GM21526 (cell line): ENCODE data around the gene GGTA1.
"Not testable (repeated sequence)": the region's sequence is repeated elsewhere in the genome, so short reads cannot be mapped to it uniquely, and the experiment has no call there.

ENCODE experiments used
- ATAC-seq: cut with Tn5 transposase; IDR thresholded peaks from one replicate; pipeline ENCODE4 v1.9.1; 2021; ENCODE audit warnings: moderate library complexity; ENCODE audit not compliant: unreplicated experiment, low FRiP score

The GGTA1 gene

GRCh38 chr9:121463026-121463807, 36.4 kb downstream of the GGTA1 start:
- no peak for ATAC-seq

DNA sequence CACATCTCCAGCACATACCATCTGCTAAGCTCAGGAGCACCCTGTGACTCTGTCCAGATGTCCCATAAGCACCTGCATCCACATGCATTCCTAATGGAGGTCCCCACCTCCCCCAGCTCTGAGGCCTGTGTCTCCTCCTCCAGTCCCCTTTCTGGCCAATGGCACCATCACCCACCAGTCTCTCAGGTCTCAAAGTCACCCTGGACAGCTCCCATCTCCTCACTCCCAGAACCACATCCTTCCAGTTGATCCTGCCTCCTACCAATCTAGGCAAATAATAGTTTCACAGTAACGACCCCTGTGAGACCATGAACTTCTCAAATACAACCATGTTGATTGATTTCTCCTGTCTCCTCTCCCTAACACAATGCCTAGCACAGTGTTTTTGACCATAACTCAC, 40.1 kb downstream of the GGTA1 start:
- ATAC-seq: no peak

- not testable (repeated sequence) for ATAC-seq
These were observed 41.2 kb downstream of the GGTA1 start for GRCh38 chr9:121458449-121458848.

GRCh38 chr9:121455527-121456239, 44.0 kb downstream of the GGTA1 start:
- no peak for ATAC-seq

DNA sequence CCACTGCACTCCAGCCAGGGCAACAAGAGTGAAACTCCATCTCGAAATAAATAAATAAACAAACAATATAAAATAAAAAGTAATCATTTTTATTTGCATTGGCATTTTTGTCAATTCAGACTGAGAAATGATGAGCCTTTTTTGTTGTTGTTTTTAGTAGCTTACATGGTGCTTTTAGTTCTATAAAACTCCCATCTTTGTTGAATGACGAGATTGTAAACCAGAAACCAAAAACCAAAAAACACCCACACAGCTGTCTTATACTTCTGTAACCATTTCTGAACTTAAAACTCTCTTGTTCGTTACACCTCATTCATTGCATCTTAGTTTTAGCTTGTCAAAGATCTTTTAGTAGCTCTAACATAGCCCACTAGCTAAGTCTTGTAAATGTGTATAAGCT, 44.7 kb downstream of the GGTA1 start:
- no peak for ATAC-seq

DNA sequence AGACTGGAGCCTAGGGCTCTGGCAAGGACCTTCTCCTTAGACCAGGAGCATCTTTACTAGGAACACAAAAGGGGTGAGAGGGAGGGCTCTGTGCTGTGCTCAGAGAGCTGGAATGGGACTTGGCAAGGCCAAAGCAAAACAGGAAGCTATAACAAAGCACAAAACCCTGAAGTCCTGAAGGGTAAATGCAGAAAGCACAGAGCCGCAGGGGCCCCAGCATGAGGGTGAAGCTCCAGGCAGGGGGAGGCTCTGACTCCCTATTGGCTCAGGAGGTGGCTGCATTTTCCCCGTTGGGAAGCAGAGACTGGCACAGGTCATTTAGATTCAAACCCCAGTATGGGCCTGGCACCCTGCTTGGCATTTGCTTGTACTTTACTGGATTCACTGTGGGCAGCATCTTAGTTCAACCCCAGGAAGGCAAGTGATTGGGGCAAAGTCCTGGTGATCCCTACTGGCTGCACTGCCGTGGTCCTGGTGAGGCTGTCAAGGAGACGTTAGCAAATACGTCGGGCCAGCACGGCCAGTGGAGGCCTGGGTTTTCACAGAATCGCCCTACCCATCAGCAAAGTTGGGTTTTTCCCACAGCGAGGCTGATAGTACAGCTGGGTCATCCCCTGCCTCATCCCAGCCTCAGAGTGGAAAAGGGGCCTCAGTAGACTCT, 46.3 kb downstream of the GGTA1 start:
- no peak for ATAC-seq

DNA sequence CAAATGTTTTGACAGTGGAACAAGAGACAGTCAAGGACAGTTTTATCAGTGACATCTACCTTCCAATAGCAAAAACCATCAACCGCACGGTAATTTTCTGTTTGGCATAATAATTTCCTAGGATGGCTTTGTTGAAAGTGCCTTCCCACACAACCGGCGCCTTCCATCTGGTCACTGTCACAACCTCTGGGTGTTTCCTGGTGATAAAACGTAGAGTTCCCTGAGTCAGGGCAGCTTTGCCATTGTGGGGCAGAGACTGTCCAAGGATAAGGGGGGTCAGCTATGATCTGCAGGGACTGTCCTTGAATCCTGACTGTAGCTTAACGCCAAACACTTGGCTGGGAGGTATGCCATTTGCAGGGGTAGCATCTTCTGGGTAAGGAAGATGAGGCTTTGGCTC, 47.6 kb downstream of the GGTA1 start:
- no peak for ATAC-seq

- no peak for ATAC-seq
These were observed 48.1 kb downstream of the GGTA1 start for GRCh38 chr9:121451586-121451985.

- ATAC-seq: no peak
These were observed 49.4 kb downstream of the GGTA1 start for GRCh38 chr9:121450241-121450640.

GRCh38 chr9:121449786-121450185, 49.9 kb downstream of the GGTA1 start:
- no peak for ATAC-seq

- ATAC-seq: no peak
These were observed 52.3 kb downstream of the GGTA1 start for GRCh38 chr9:121447321-121447834.

DNA sequence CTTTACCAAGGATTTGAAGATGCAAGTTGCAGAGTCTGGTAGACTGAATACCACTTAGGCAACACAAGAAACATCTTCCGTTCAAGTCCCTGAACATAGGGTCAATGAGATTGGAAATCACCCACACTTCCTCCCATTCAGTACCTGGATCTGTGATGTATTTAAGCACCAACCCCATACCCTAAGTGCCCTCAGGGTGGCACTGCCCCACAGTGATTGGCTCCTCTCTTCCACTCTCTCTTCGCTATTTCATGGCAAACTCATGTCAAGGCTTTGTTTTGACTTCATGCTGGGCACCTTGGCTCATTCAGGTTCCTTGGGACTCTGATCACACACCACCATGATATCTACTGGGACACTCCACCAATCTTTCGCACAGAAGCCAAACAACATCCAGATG, 53.7 kb downstream of the GGTA1 start:
- no peak for ATAC-seq

- no peak for ATAC-seq
These were observed 55.7 kb downstream of the GGTA1 start for GRCh38 chr9:121443981-121444380.

GRCh38 chr9:121441165-121441564, 58.5 kb downstream of the GGTA1 start:
- no peak for ATAC-seq

GRCh38 chr9:121439711-121440664, 59.7 kb downstream of the GGTA1 start:
- no peak for ATAC-seq

GRCh38 chr9:121439016-121439415, 60.6 kb downstream of the GGTA1 start:
- no peak for ATAC-seq

DNA sequence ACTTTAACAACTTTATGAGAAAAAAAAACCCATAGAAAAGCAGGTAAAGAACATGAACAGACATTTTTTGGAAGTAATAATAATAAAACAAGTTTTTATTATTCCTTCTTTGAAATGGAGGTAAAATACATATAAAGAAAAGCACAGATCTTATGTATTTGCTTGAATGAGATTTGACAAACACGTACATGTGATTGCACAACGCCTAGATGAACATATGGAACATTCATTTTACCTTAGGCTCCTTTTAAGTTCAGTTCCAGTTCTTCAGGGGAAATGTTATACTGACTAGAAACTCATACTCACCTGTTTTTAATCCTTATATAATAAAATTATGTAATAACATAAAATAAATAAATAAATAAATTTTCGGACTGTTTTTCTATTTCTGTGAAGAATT, 61.8 kb downstream of the GGTA1 start:
- ATAC-seq: no peak

DNA sequence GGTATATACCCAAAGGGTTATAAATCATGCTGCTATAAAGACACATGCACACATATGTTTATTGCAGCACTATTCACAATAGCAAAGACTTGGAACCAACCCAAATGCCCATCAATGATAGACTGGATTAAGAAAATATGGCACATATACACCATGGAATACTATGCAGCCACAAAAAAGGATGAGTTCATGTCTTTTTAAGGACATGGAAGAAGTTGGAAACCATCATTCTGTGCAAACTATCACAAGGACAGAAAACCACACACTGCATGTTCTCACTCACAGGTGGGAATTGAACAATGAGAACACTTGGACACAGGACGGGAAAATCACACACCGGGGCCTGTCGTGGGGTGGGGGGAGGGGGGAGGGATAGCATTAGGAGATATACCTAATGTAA, 62.6 kb downstream of the GGTA1 start:
- not testable (repeated sequence) for ATAC-seq

DNA sequence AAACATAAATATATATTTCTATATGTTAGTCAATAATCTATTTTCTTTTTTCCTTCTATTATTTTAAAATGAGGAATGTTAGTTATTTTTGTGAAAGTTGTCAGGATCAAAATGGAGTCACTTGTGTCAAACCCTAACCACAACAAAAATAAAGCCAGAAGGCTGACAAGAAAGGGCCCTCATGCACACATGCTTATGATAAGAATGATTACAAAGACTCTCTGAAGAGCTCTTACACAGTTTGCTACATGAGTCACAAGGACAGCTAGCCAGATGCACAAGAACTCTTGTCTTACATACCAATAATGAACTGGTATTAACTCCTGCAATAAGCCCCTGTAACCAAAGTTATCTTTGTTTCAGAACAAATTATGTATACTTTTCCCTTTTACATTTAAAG, 64.7 kb downstream of the GGTA1 start:
- no peak for ATAC-seq

DNA sequence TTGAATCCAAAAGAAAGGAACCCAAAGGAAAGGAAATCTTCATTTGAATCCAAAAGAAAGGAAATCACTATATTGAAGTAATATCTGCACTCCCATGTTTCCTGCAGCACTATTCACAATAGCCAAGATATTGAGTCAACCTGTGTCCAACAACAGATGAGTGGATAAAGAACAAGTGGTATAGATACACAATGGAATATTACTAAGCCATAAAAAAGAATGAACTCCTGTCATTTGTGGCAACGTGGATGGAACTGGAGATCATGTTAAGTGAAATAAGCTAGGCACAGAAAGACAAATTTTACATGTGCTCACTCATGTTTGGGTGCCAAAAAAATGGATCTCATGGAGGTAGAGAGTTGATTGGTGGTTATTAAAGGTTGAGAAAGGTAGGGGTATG, 71.7 kb downstream of the GGTA1 start:
- no peak for ATAC-seq
